ENCODE measurements around the gene CHI3L1.

DNA sequence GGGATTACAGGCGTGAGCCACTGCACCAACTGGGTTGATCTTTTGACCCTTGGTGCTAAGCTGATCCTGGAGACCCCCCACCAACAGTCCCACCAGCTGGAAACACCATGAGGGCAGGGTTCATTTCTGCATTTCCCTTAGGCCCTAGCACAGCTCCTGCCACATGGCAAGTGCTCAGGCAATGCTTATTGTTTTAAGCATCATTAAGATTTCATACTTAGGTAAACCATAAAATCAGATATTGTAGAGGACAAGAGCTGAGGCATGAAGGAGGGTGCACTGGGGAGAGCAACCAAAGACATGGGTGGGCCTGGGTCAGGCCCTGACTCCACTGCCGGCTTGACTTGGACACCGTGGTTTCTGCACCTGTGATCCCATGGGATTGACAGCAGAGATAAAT lies 25.3 kb upstream of the CHI3L1 start:
- TF ChIP-seq EZH2 (IDR thresholded peaks at IDR 0.05; ENCODE audit: insufficient read depth, poor library complexity, severe bottlenecking) (no peak), EZH2phosphoT487 (IDR thresholded peaks at IDR 0.05; ENCODE audit: insufficient read depth, low read depth) (no peak)

Measured in GM23248 (cell line).